ENCODE data around the gene FNDC1. TPM values are rescaled to one million over a fixed set of nuclear protein-coding genes. Genes with fewer than 3 reads are reported as not detected.

The FNDC1 gene
- total RNA-seq, 2 experiments from 2014 or later = not detected

DNA sequence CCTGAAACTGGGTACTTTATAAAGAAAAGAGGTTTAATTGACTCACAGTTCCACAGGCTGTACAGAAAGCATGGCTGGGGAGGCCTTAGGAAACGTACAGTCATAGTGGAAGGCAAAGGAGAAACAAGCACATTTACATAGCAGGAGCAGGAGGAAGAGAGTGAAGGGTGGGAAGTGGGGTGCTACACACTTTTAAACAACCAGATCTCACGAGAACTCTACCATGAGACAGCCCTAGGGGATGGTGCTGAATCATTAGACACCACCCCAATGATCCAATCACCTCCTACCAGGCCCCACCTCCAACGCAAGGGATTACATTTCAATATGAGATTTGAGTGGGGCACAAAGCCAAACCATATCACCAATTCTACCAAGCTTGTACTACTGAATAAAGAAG lies 7.4 kb upstream of the FNDC1 start:
- Mint-ChIP-seq H3K27me3 (ENCODE audit: low read depth) (peaks cover 49% of the 10 kb centered on the region), H3K4me1 (ENCODE audit: low read depth) (no peaks in the 10 kb centered on the region), H3K36me3 (ENCODE audit: low read depth) (peaks cover 2% of the 10 kb centered on the region), H3K4me3 (no peak overlapping the region), H3K9me3 (ENCODE audit: insufficient read depth) (no peaks in the 10 kb centered on the region), H3K27ac (no peak overlapping the region)
- CTCF ChIA-PET = interaction anchor here (1.3 to 1.7 kb wide), 2 partner anchors 10 to 12 kb away, joined by 4 to 5 read pairs; no protein-coding TSS in a partner anchor
- DNase-seq = no peak
- ATAC-seq = no peak
- POLR2A ChIA-PET = no interaction called here

DNA sequence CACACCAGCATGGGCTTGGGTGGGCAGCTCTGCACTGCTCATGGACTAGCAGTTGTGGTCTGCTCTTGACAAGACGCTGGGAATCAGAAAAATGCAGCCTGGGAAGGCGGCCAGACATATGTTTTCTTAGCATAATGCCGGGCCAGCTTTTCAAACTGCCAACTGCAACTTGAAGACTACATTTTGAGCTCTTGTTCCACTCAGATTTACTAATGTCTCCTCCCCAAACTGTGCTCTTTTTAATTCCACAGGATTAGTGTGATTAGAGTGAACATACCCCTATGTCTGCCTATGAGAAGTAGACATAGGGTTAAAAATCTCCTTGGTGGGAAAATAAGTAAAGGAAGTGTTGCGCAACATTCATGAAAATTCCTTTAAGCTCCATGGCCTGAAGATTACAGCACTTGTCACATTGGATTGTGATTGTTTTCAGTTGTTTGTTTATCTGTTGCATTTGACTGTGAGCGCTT lies 5.3 kb upstream of the FNDC1 start:
- H3K27ac Mint-ChIP-seq = no peak overlapping the region

DNA sequence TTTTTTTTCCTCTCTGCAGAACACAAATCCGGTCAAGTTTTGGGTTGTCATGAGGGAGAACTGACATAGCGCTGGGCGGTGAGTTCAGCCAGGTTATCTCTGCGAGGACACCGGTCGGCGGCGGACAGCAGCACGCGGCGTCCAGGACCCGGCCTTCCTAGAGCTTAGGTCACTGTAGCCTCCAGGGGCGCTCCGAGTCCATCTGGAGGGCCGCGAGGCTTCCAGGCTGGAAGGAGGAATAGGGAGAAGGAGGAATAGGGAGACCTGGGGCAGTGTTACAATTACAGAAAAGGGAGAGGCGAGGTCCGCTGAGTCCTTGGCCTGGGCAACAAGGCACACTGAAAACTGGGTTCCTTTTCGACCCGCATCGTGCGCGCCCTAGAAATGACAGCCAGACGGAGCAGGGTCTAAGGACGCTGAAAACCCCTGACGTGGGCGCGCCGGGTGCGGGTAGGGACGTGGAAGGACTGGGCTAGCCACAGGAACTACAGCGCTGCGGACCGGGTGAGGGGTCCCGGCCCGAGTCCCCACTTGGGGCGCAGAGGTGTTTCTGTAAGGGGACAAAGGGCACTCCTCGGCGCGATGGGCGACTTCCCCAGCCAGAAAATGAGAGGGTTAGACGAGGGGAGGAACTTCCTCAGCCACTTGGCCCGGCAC lies 536 bp upstream of the FNDC1 start:
- DNase-seq (no peak), ATAC-seq (peak; percentile 18)
- H3K27me3 Mint-ChIP-seq (ENCODE audit: low read depth) = peaks cover 76% of the 10 kb centered on the region
- H3K4me3 Mint-ChIP-seq = peak overlapping the region; percentile 50
- no peak overlapping the region for H3K27ac Mint-ChIP-seq
- H3K36me3 Mint-ChIP-seq (ENCODE audit: low read depth) = no peaks in the 10 kb centered on the region
- peaks cover 13% of the 10 kb centered on the region for H3K4me1 Mint-ChIP-seq (ENCODE audit: low read depth)
- ChIA-PET CTCF (interaction anchor here (0.6 to 1.3 kb wide), 3 partner anchors 9 to 487 kb away, joined by 3 to 4 read pairs (median 4); no protein-coding TSS in a partner anchor), POLR2A (no interaction called here)
- no peaks in the 10 kb centered on the region for H3K9me3 Mint-ChIP-seq (ENCODE audit: insufficient read depth)

More for the DNA sequence above, 5.3 kb upstream of the FNDC1 start:
- H3K36me3 Mint-ChIP-seq (ENCODE audit: low read depth) = no peaks in the 10 kb centered on the region
- ChIA-PET POLR2A (no interaction called here), CTCF (no interaction called here)
- H3K27me3 Mint-ChIP-seq (ENCODE audit: low read depth) = peaks cover 58% of the 10 kb centered on the region
- DNase-seq (no peak), ATAC-seq (no peak)
- peaks cover 9% of the 10 kb centered on the region for H3K4me1 Mint-ChIP-seq (ENCODE audit: low read depth)
- H3K4me3 Mint-ChIP-seq = no peak overlapping the region
- no peaks in the 10 kb centered on the region for H3K9me3 Mint-ChIP-seq (ENCODE audit: insufficient read depth)

DNA sequence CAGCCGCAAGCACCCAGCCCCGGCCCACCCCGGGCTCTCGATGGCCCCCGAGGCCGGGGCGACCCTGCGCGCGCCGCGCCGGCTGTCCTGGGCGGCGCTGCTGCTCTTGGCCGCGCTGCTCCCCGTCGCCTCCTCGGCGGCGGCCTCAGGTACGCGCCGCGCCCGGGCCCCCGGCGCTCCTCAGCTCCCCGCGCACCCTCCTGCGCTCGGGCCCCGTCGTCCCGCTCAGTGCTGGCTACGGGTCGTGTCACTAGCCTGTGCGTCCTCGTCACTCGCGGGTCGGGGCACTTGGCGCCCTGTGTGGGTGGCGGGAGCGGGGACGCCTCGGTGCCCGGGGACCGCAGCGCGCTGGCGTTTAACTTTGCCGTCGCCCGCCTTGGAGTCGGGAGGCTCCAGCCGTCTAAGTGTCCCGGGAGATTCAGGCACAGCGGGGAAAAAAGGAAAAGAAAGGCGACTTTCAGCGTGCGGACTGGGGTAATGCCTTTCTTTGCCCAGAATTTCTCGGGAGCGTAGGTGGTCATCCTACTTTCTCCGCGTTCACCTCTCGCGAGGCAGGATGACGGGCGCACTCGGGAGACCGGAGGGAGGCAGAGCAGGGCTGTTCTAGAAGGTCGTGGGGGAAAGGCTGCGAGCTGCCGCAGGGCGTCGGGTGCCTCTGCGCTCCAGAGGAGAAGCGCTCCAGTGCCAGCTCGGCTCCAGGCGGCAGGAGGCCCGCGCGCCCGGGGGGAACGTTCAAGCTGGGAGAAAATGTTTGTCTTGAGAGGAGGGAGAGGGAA lies 545 bp downstream of the FNDC1 start:
- H3K27me3 Mint-ChIP-seq (ENCODE audit: low read depth) = peaks cover 75% of the 10 kb centered on the region
- ATAC-seq (peak; percentile 52), DNase-seq (no peak)
- H3K4me1 Mint-ChIP-seq (ENCODE audit: low read depth) = peaks cover 15% of the 10 kb centered on the region
- no peaks in the 10 kb centered on the region for H3K9me3 Mint-ChIP-seq (ENCODE audit: insufficient read depth)
- H3K4me3 Mint-ChIP-seq = peak overlapping the region; percentile 53
- POLR2A ChIA-PET = interaction anchor here (0.5 kb wide), 1 partner anchor 516 kb away, joined by 3 read pairs; no protein-coding TSS in a partner anchor
- no peaks in the 10 kb centered on the region for H3K36me3 Mint-ChIP-seq (ENCODE audit: low read depth)
- CTCF ChIA-PET = interaction anchor here (0.9 to 1.5 kb wide), 3 partner anchors 15 to 485 kb away, joined by 4 read pairs; no protein-coding TSS in a partner anchor
- no peak overlapping the region for H3K27ac Mint-ChIP-seq

DNA sequence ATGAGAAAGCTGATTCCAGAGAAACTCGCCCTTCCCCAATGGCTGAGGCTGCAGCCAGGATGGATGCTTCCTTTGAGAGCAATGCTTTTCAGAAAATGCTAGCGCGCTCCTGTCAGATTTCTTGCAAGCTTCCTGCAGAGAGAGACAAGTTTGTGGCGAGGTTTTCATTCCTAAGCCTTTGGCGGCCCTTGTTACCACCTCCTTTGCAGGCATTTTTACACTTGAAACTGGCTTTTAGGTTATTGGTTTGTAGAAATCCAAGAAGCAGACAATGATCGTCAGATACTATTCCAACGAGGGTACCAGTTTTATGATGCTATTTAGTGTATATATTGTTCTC lies 1.1 kb downstream of the FNDC1 start:
- CTCF ChIA-PET = interaction anchor here (1.3 to 1.5 kb wide), 2 partner anchors 14 to 485 kb away, joined by 4 read pairs; no protein-coding TSS in a partner anchor
- POLR2A ChIA-PET = no interaction called here
- Mint-ChIP-seq H3K27ac (no peak overlapping the region), H3K9me3 (ENCODE audit: insufficient read depth) (no peaks in the 10 kb centered on the region), H3K27me3 (ENCODE audit: low read depth) (peaks cover 72% of the 10 kb centered on the region), H3K4me1 (ENCODE audit: low read depth) (peaks cover 15% of the 10 kb centered on the region), H3K36me3 (ENCODE audit: low read depth) (no peaks in the 10 kb centered on the region), H3K4me3 (peak overlapping the region; percentile 53)
- DNase-seq (no peak), ATAC-seq (no peak)

DNA sequence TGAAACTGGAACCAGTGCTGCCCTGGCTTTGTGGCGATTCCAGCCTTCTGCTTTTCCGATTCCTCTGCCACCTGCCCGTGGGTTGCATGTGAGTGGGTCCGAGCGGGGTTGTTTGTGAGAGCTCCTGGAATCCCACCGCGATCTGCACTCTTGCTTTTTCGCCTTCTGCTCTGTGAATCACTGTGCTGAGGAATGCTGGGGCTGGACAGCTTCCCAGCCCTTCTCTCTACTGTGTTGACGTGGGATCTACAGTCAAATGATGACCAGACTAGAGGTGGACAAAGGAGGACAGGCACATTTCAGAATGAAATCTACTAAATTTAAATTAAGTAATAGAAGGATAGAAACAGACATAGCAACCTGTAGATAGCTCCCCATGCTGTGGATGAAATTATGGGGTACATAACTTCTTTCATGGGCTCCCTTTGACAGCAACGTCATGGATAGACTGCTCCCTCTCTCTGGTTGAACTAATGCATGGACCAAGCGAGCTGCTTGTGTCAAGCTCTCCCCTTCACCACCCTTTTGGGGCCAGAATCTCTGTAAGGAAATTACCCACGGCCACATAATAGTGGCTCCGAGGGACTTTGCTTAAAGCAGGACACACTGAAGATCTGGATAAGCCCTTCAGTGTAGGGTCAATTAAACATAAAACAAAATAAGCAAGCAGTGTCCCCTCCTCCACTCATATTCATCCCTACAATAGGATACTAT lies 2.0 kb downstream of the FNDC1 start:
- CTCF ChIA-PET = interaction anchor here (1.1 to 1.9 kb wide), 4 partner anchors 21 to 484 kb away, joined by 3 to 6 read pairs (median 4); no protein-coding TSS in a partner anchor
- peaks cover 15% of the 10 kb centered on the region for H3K4me1 Mint-ChIP-seq (ENCODE audit: low read depth)
- no peaks in the 10 kb centered on the region for H3K9me3 Mint-ChIP-seq (ENCODE audit: insufficient read depth)
- no peaks in the 10 kb centered on the region for H3K36me3 Mint-ChIP-seq (ENCODE audit: low read depth)
- H3K27me3 Mint-ChIP-seq (ENCODE audit: low read depth) = peaks cover 68% of the 10 kb centered on the region
- no peak for ATAC-seq
- POLR2A ChIA-PET = no interaction called here
- H3K27ac Mint-ChIP-seq = no peak overlapping the region
- DNase-seq = no peak
- no peak overlapping the region for H3K4me3 Mint-ChIP-seq

DNA sequence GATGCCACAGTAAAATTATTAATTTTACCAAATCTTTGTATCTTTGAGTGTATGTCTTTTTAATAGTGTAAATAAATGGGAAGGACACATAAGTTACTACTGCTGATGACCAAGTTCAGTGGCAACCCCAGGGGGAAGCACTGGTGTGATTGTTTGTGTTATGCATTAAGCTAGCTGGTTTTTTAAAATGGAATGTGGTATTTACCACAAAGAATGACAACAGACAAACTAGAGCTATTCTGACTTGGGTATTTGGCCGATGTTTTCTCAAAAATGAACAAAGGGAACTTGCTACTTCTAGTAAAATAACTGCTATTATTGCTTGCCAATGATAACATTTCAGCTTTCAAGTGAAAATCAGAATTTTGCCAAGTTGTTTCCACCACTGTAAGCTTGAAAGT lies 2.9 kb downstream of the FNDC1 start:
- H3K4me3 Mint-ChIP-seq = no peak overlapping the region
- CTCF ChIA-PET = interaction anchor here (0.9 to 3.7 kb wide), 6 partner anchors 62 to 483 kb away, joined by 3 to 31 read pairs (median 5); no protein-coding TSS in a partner anchor
- no peaks in the 10 kb centered on the region for H3K36me3 Mint-ChIP-seq (ENCODE audit: low read depth)
- DNase-seq (no peak), ATAC-seq (no peak)
- no peaks in the 10 kb centered on the region for H3K9me3 Mint-ChIP-seq (ENCODE audit: insufficient read depth)
- H3K27ac Mint-ChIP-seq = no peak overlapping the region
- peaks cover 15% of the 10 kb centered on the region for H3K4me1 Mint-ChIP-seq (ENCODE audit: low read depth)
- POLR2A ChIA-PET = no interaction called here
- H3K27me3 Mint-ChIP-seq (ENCODE audit: low read depth) = peaks cover 61% of the 10 kb centered on the region

DNA sequence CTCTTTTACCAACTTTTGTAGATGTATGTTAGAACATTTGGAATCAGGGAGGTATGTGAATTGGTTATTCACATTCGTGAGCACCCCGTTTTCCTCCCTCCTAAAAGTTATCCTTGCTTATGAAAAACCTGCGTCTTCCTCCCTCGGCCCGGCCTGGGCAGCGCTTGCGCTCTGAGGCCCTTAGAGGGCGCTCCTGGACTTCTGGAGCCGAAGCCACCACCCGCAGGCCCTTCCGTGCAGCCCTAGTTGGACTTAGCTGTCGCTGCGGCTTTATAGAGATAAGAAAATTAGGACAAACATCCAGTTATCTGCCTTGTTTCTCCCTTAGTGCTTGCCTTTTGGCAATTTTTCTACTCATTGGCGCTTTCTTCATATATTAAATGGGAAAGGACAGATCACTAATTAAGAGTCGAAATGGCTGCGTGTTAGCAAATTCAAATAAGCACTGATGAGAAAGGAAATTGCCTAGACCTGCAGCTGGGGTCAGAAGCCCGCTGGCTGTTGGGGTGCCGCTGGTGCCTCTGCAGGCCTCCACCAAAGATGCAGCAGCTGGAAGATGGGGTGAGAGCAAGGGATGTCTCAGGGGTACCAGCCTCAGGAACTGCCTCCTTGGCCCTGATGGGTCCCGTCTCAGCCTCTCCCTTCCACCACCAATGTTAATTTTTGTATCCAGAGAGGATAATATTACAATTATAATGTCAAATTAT lies 5.2 kb downstream of the FNDC1 start:
- peak; percentile 86 for ATAC-seq
- peaks cover 43% of the 10 kb centered on the region for H3K27me3 Mint-ChIP-seq (ENCODE audit: low read depth)
- no peak overlapping the region for H3K4me3 Mint-ChIP-seq
- H3K36me3 Mint-ChIP-seq (ENCODE audit: low read depth) = no peaks in the 10 kb centered on the region
- no peaks in the 10 kb centered on the region for H3K9me3 Mint-ChIP-seq (ENCODE audit: insufficient read depth)
- DNase-seq = peak; percentile 80
- H3K4me1 Mint-ChIP-seq (ENCODE audit: low read depth) = peaks cover 6% of the 10 kb centered on the region
- H3K27ac Mint-ChIP-seq = no peak overlapping the region
- POLR2A ChIA-PET = no interaction called here
- CTCF ChIA-PET = interaction anchor here (0.7 to 3.7 kb wide), 19 partner anchors 9 to 481 kb away, joined by 3 to 31 read pairs (median 4); no protein-coding TSS in a partner anchor

DNA sequence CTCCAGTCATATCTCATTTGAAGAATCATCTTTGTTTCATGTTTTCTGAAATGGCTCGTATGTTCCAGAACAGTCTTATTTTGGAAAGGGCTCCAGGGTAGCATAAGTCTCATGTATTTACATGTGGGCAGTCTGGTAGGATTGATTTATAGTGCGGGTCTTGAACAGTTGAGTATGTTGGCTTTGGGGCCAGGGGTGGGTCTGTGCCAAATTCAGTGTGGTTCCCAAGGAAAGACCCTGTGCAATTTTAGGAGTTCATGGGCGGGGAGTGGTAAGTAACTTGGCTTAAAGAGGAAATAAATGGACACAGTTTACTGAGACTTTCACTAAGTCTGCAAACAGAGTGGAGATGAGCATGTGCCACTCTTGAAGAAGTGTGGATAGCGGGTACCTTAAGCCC lies 7.7 kb downstream of the FNDC1 start:
- H3K27ac Mint-ChIP-seq = no peak overlapping the region
- no peaks in the 10 kb centered on the region for H3K9me3 Mint-ChIP-seq (ENCODE audit: insufficient read depth)
- POLR2A ChIA-PET = no interaction called here
- ATAC-seq (no peak), DNase-seq (no peak)
- no peak overlapping the region for H3K4me3 Mint-ChIP-seq
- peaks cover 10% of the 10 kb centered on the region for H3K4me1 Mint-ChIP-seq (ENCODE audit: low read depth)
- CTCF ChIA-PET = no interaction called here
- no peaks in the 10 kb centered on the region for H3K36me3 Mint-ChIP-seq (ENCODE audit: low read depth)
- H3K27me3 Mint-ChIP-seq (ENCODE audit: low read depth) = peaks cover 22% of the 10 kb centered on the region

DNA sequence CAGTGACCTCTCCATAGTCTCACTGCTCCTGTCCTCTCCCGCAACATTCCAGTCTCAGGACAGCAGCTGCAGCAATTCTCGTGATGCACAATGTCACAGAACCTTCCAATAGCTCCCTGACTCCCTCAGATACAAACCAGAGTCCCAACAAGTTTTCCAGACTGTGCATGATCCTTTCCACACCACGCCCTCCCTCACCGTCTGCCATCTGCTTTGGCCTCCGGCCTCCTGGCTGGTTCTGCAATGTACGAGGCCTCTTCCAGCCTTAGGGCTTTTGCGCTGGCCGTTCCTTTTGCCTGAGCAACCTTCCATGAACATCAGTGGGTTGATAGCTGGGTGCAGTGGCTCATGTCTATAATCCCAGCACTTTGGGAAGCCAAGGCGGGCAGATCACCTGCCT lies 9.6 kb downstream of the FNDC1 start:
- H3K9me3 Mint-ChIP-seq (ENCODE audit: insufficient read depth) = no peaks in the 10 kb centered on the region
- no peak overlapping the region for H3K27ac Mint-ChIP-seq
- no peak overlapping the region for H3K4me3 Mint-ChIP-seq
- no peaks in the 10 kb centered on the region for H3K36me3 Mint-ChIP-seq (ENCODE audit: low read depth)
- DNase-seq (no peak), ATAC-seq (no peak)
- peaks cover 12% of the 10 kb centered on the region for H3K27me3 Mint-ChIP-seq (ENCODE audit: low read depth)
- ChIA-PET POLR2A (no interaction called here), CTCF (no interaction called here)
- H3K4me1 Mint-ChIP-seq (ENCODE audit: low read depth) = peaks cover 16% of the 10 kb centered on the region

DNA sequence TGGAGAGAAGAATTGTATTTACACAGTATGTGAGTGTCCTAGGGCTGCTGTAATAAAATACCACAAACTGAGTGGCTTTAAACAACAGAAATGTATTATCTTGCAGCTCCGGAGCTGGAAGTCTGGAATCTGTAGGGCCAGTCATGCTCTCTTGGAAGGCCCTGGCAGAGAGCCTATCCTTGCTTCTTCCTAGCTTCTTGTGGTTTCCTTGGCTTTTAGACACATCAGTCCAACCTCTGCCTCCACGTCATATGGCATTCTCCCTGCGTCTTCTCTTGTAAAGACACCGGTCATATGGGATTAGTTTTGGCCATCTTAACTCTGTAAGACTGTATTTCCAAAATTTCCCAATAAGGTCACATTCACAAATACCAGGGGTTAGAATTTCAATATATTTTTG lies 10.8 kb downstream of the FNDC1 start:
- ATAC-seq (no peak), DNase-seq (no peak)
- ChIA-PET CTCF (no interaction called here), POLR2A (no interaction called here)
- Mint-ChIP-seq H3K4me1 (ENCODE audit: low read depth) (peaks cover 14% of the 10 kb centered on the region), H3K27me3 (ENCODE audit: low read depth) (peaks cover 11% of the 10 kb centered on the region), H3K27ac (no peak overlapping the region), H3K9me3 (ENCODE audit: insufficient read depth) (no peaks in the 10 kb centered on the region), H3K4me3 (no peak overlapping the region), H3K36me3 (ENCODE audit: low read depth) (no peaks in the 10 kb centered on the region)
